H9 (cell line): ENCODE data around the gene MMD. TPM values are rescaled to one million over a fixed set of nuclear protein-coding genes. Genes with fewer than 3 reads are reported as not detected.

Experiments
- DNase-seq: peaks from one replicate; pipeline ENCODE4 v3.0.0-alpha.2; 2017
- H2AFZ ChIP-seq: one replicate; pipeline ENCODE4 v1.6.1; 2013; ENCODE audit warnings: mild to moderate bottlenecking, low read length, control low read depth, moderate library complexity
- H2AK5ac ChIP-seq: 2 replicates; pipeline ENCODE4 v1.6.1; 2013; ENCODE audit warnings: low read length, control low read depth, mixed read lengths; ENCODE audit not compliant: insufficient read length
- H2BK120ac ChIP-seq: one replicate; pipeline ENCODE4 v1.6.1; 2013; ENCODE audit warnings: low read depth, mild to moderate bottlenecking, low read length, control low read depth, inconsistent platforms; ENCODE audit not compliant: poor library complexity, severe bottlenecking
- H2BK12ac ChIP-seq: 2 replicates; pipeline ENCODE4 v1.6.1; 2013; ENCODE audit warnings: low read length, control low read depth, mixed read lengths, low read depth; ENCODE audit not compliant: insufficient read length
- H2BK15ac ChIP-seq: 2 replicates; pipeline ENCODE4 v1.6.1; 2013; ENCODE audit warnings: low read depth, low read length, control low read depth
- H2BK20ac ChIP-seq: one replicate; pipeline ENCODE4 v1.6.1; 2013; ENCODE audit warnings: low read depth, mild to moderate bottlenecking, low read length, control low read depth, inconsistent platforms; ENCODE audit not compliant: poor library complexity, severe bottlenecking
- H2BK5ac ChIP-seq: 2 replicates; pipeline ENCODE4 v1.6.1; 2013; ENCODE audit warnings: low read length, control low read depth, mixed read lengths; ENCODE audit not compliant: insufficient read length
- H3K14ac ChIP-seq: 2 replicates; pipeline ENCODE4 v1.6.1; 2013; ENCODE audit warnings: low read length, control low read depth; ENCODE audit not compliant: insufficient read depth
- H3K18ac ChIP-seq: 2 replicates; pipeline ENCODE4 v1.6.1; 2013; ENCODE audit warnings: low read depth, mild to moderate bottlenecking, mixed read lengths, low read length, control low read depth; ENCODE audit not compliant: insufficient read length
- H3K23ac ChIP-seq: 2 replicates; pipeline ENCODE4 v1.6.1; 2013; ENCODE audit warnings: low read length, control low read depth, mixed read lengths, low read depth; ENCODE audit not compliant: insufficient read length
- H3K23me2 ChIP-seq: 2 replicates; pipeline ENCODE4 v1.6.1; 2013; ENCODE audit warnings: low read depth, mild to moderate bottlenecking, mixed read lengths, low read length, control low read depth; ENCODE audit not compliant: insufficient read length, poor library complexity, severe bottlenecking
- H3K27ac ChIP-seq: 2 replicates; pipeline ENCODE4 v1.5.1; 2013; ENCODE audit warnings: low read length, control low read depth, mixed read lengths, low read depth; ENCODE audit not compliant: insufficient read length
- H3K27me3 ChIP-seq: 2 replicates; pipeline ENCODE4 v1.6.1; 2013; ENCODE audit warnings: low read length, control low read depth, inconsistent platforms; ENCODE audit not compliant: insufficient read depth
- H3K4ac ChIP-seq: 2 replicates; pipeline ENCODE4 v1.6.1; 2013; ENCODE audit warnings: low read depth, mild to moderate bottlenecking, control low read depth, inconsistent platforms, low read length, moderate library complexity
- H3K4me1 ChIP-seq: 2 replicates; pipeline ENCODE4 v1.6.1; 2013; ENCODE audit warnings: low read length, control low read depth, inconsistent platforms; ENCODE audit not compliant: insufficient read depth
- H3K4me2 ChIP-seq: 2 replicates; pipeline ENCODE4 v1.6.1; 2013; ENCODE audit warnings: low read length, control low read depth, mixed read lengths; ENCODE audit not compliant: insufficient read length, insufficient read depth
- H3K56ac ChIP-seq: 2 replicates; pipeline ENCODE4 v1.6.1; 2013; ENCODE audit warnings: low read depth, mild to moderate bottlenecking, mixed read lengths, low read length, control low read depth; ENCODE audit not compliant: insufficient read length
- H3K79me1 ChIP-seq: 2 replicates; pipeline ENCODE4 v1.6.1; 2013; ENCODE audit warnings: low read depth, mild to moderate bottlenecking, moderate library complexity, low read length, control low read depth, inconsistent platforms; ENCODE audit not compliant: insufficient read depth, poor library complexity, severe bottlenecking
- H3K79me2 ChIP-seq: 2 replicates; pipeline ENCODE4 v1.6.1; 2013; ENCODE audit warnings: low read length, control low read depth, inconsistent platforms; ENCODE audit not compliant: insufficient read depth
- H3K9ac ChIP-seq: 2 replicates; pipeline ENCODE4 v1.6.1; 2013; ENCODE audit warnings: low read length, control low read depth, mixed read lengths; ENCODE audit not compliant: insufficient read length; ENCODE audit errors: extremely low read depth
- H3K9me3 ChIP-seq: one replicate; pipeline ENCODE4 v1.6.1; 2013; ENCODE audit warnings: low read depth, low read length, inconsistent platforms; ENCODE audit not compliant: control insufficient read depth
- H3T11ph ChIP-seq: one replicate; pipeline ENCODE4 v1.6.1; 2013; ENCODE audit warnings: mild to moderate bottlenecking, low read length, control low read depth, inconsistent platforms
- H4K20me1 ChIP-seq: one replicate; pipeline ENCODE4 v1.6.1; 2013; ENCODE audit not compliant: control insufficient read depth, insufficient read length, insufficient read depth
- H4K5ac ChIP-seq: 2 replicates; pipeline ENCODE4 v1.6.1; 2013; ENCODE audit warnings: low read depth, mild to moderate bottlenecking, mixed read lengths, low read length, control low read depth; ENCODE audit not compliant: insufficient read length
- H4K8ac ChIP-seq: replicated peaks from 2 replicates; pipeline ENCODE4 v1.6.1; 2013; ENCODE audit warnings: low read length, control low read depth, mixed read lengths, low read depth; ENCODE audit not compliant: insufficient read length
- H4K91ac ChIP-seq: 2 replicates; pipeline ENCODE4 v1.6.1; 2013; ENCODE audit warnings: low read depth, mild to moderate bottlenecking, moderate library complexity, mixed read lengths, low read length, control low read depth; ENCODE audit not compliant: insufficient read length
- H3K27ac Mint-ChIP-seq, 3 experiments: 2 replicates in 2 of 3; 3 replicates in 1 of 3; pipeline ENCODE4 v1.8.0; 2020 to 2021; ENCODE audit warnings: mixed read lengths in 3 of 3, mild to moderate bottlenecking in 1 of 3, moderate library complexity in 1 of 3
- H3K27me3 Mint-ChIP-seq: 2 replicates; pipeline ENCODE4 v1.8.0; 2021; ENCODE audit warnings: low read depth, mild to moderate bottlenecking, moderate library complexity, mixed read lengths
- H3K36me3 Mint-ChIP-seq, 3 experiments: 2 replicates in 2 of 3; 3 replicates in 1 of 3; pipeline ENCODE4 v1.8.0; 2020 to 2021; ENCODE audit warnings: low read depth in 3 of 3, mixed read lengths in 3 of 3; ENCODE audit not compliant: insufficient read depth in 1 of 3
- H3K4me1 Mint-ChIP-seq, 2 experiments: 2 replicates each; pipeline ENCODE4 v1.8.0; 2020; ENCODE audit warnings: mixed read lengths in 2 of 2
- H3K4me3 Mint-ChIP-seq, 2 experiments: 2 replicates in 1 of 2; 3 replicates in 1 of 2; pipeline ENCODE4 v1.8.0; 2020 to 2021; ENCODE audit warnings: mild to moderate bottlenecking in 2 of 2, mixed read lengths in 2 of 2, moderate library complexity in 1 of 2
- H3K9me3 Mint-ChIP-seq, 2 experiments: 2 replicates in 1 of 2; 3 replicates in 1 of 2; pipeline ENCODE4 v1.8.0; 2020; ENCODE audit warnings: mild to moderate bottlenecking in 2 of 2, mixed read lengths in 2 of 2, moderate library complexity in 1 of 2
- WGBS: extraction: QIAGEN DNeasy Blood & Tissue Kit; methylation state at CpG from one replicate; pipeline ENCODE4 v1.1.7; 2013; ENCODE audit warnings: missing lambda C conversion rate, low lambda C conversion rate, mixed read lengths; ENCODE audit not compliant: insufficient read length; ENCODE audit errors: extremely low coverage; 5-methylcytosine and 5-hydroxymethylcytosine counted together
- total RNA-seq: library from RNA; stranded (reverse); gene quantifications from 2 replicates; pipeline ENCODE4 v1.2.1, GENCODE V29; 2021
- TF ChIP-seq, protein P1 (sequence below): fragments of 200-600 bp; sonication (generic); conservative IDR thresholded peaks from 3 replicates; pipeline ENCODE4 v1.8.0; 2021; ENCODE audit warnings: antibody characterized with exemption, mild to moderate bottlenecking

MMD gene
- total RNA-seq, 1 experiment from 2014 or later = 24.0 TPM

GRCh38 chr17:55463600-55463999, 42.0 kb upstream of the MMD start:
- H4K5ac ChIP-seq = no peak overlapping the region
- H3K4me1 Mint-ChIP-seq = peaks cover 22 to 23% of the 10 kb centered on the region in 2 experiments
- H2BK20ac ChIP-seq = no peak overlapping the region
- no peaks in the 10 kb centered on the region for H3K79me1 ChIP-seq
- no peaks in the 10 kb centered on the region for H3K9me3 ChIP-seq
- H3K23me2 ChIP-seq = no peaks in the 10 kb centered on the region
- no peak overlapping the region for H3K9ac ChIP-seq
- no peak overlapping the region for H3K14ac ChIP-seq
- H4K91ac ChIP-seq = no peak overlapping the region
- WGBS = no CpG with 5 or more reads among the region's 2 CpGs
- no peak overlapping the region for H3T11ph ChIP-seq
- no peak overlapping the region for H3K23ac ChIP-seq
- H2AK5ac ChIP-seq = no peak overlapping the region
- H3K27ac Mint-ChIP-seq = no peak overlapping the region
- no peak overlapping the region for H4K8ac ChIP-seq
- no peak overlapping the region for H3K27ac ChIP-seq
- H3K36me3 Mint-ChIP-seq = peaks cover 9 to 11% (median 10%) of the 10 kb centered on the region in 3 experiments
- no peak overlapping the region for H3K4me2 ChIP-seq
- H2BK120ac ChIP-seq = no peak overlapping the region
- no peak overlapping the region for H3K18ac ChIP-seq
- H3K27me3 Mint-ChIP-seq = no peaks in the 10 kb centered on the region; the same call in 1 of the 2 replicates
- H2AFZ ChIP-seq = no peak overlapping the region
- no peak overlapping the region for H2BK15ac ChIP-seq
- no peak overlapping the region for H3K4ac ChIP-seq
- H4K20me1 ChIP-seq = no peaks in the 10 kb centered on the region
- peaks cover 10 to 11% of the 10 kb centered on the region in 2 experiments for H3K9me3 Mint-ChIP-seq
- H2BK5ac ChIP-seq = no peak overlapping the region
- no peaks in the 10 kb centered on the region for H3K79me2 ChIP-seq
- no peak overlapping the region for H3K4me3 Mint-ChIP-seq
- TF ChIP-seq, protein P1, sequence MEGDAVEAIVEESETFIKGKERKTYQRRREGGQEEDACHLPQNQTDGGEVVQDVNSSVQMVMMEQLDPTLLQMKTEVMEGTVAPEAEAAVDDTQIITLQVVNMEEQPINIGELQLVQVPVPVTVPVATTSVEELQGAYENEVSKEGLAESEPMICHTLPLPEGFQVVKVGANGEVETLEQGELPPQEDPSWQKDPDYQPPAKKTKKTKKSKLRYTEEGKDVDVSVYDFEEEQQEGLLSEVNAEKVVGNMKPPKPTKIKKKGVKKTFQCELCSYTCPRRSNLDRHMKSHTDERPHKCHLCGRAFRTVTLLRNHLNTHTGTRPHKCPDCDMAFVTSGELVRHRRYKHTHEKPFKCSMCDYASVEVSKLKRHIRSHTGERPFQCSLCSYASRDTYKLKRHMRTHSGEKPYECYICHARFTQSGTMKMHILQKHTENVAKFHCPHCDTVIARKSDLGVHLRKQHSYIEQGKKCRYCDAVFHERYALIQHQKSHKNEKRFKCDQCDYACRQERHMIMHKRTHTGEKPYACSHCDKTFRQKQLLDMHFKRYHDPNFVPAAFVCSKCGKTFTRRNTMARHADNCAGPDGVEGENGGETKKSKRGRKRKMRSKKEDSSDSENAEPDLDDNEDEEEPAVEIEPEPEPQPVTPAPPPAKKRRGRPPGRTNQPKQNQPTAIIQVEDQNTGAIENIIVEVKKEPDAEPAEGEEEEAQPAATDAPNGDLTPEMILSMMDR = no peak
- H3K56ac ChIP-seq = no peak overlapping the region
- H3K27me3 ChIP-seq = no peaks in the 10 kb centered on the region
- no peak overlapping the region for H2BK12ac ChIP-seq
- peaks cover 9% of the 10 kb centered on the region for H3K4me1 ChIP-seq
- DNase-seq = no peak
